EL (cell line): ENCODE measurements around the gene GALNT17.

ENCODE experiments used
- DNase-seq: peaks from one replicate; pipeline ENCODE4 v3.0.0-alpha.2; 2016

The GALNT17 gene

GRCh38 chr7:71132127-71132376 is at the start of gene GALNT17:
TSS of gene GALNT17 (plus strand) at chr7:71132144.
- no peak for DNase-seq

GRCh38 chr7:71095266-71095860 is 36.6 kb upstream of the GALNT17 start:
- no peak for DNase-seq

GRCh38 chr7:71096351-71096750 is 35.6 kb upstream of the GALNT17 start:
- DNase-seq, result no peak

GRCh38 chr7:71106226-71106625 is 25.7 kb upstream of the GALNT17 start:
- DNase-seq, result no peak

- DNase-seq, result no peak
Measured at GRCh38 chr7:71112436-71112835, 19.5 kb upstream of the GALNT17 start.

GRCh38 chr7:71120096-71120495 is 11.8 kb upstream of the GALNT17 start:
- no peak for DNase-seq

GRCh38 chr7:71129126-71129525 is 2.8 kb upstream of the GALNT17 start:
- DNase-seq, result no peak

- no peak for DNase-seq
Measured at GRCh38 chr7:71130031-71130679, 1.8 kb upstream of the GALNT17 start.

GRCh38 chr7:71131256-71132126 is 453 bp upstream of the GALNT17 start:
- no peak for DNase-seq

GRCh38 chr7:71132377-71133231 is 660 bp downstream of the GALNT17 start:
- no peak for DNase-seq

GRCh38 chr7:71133232-71133622 is 1.3 kb downstream of the GALNT17 start:
- DNase-seq, result no peak

- DNase-seq, result no peak
Measured at GRCh38 chr7:71133856-71134255, 1.9 kb downstream of the GALNT17 start.

GRCh38 chr7:71135116-71135515 is 3.2 kb downstream of the GALNT17 start:
- DNase-seq, result no peak

- no peak for DNase-seq
Measured at GRCh38 chr7:71135663-71136062, 3.7 kb downstream of the GALNT17 start.

GRCh38 chr7:71137479-71137878 is 5.5 kb downstream of the GALNT17 start:
- no peak for DNase-seq

GRCh38 chr7:71140264-71140663 is 8.3 kb downstream of the GALNT17 start:
- DNase-seq, result no peak

GRCh38 chr7:71144963-71145362 is 13.0 kb downstream of the GALNT17 start:
- no peak for DNase-seq

- DNase-seq, result no peak
Measured at GRCh38 chr7:71145906-71146901, 14.3 kb downstream of the GALNT17 start.

- DNase-seq, result no peak
Measured at GRCh38 chr7:71148098-71148497, 16.2 kb downstream of the GALNT17 start.

- DNase-seq, result no peak
Measured at GRCh38 chr7:71155236-71155635, 23.3 kb downstream of the GALNT17 start.

GRCh38 chr7:71157757-71158156 is 25.8 kb downstream of the GALNT17 start:
- DNase-seq, result no peak

- DNase-seq, result no peak
Measured at GRCh38 chr7:71165708-71166107, 33.8 kb downstream of the GALNT17 start.
